Activated B cell treated with CpG ODN at 0.5 μM for 24 hours (primary cell): ENCODE results near the gene PDE6H. TPM values are rescaled to one million over a fixed set of nuclear protein-coding genes. Genes with fewer than 3 reads are reported as not detected.

Source experiments
- ATAC-seq: fragments of 200-7000 bp; cut with Tn5 transposase; one replicate; pipeline ENCODE4 v1.10.0; 2021; ENCODE audit warnings: low read depth, mild to moderate bottlenecking, moderate library complexity
- CTCF ChIA-PET: fragments of 350-600 bp; sonication (Branson Sonifier 250); formaldehyde crosslinking; loops from one replicate; lab custom pipeline; 2021; ENCODE audit warnings: antibody characterized with exemption; lab: Charles Lee
- POLR2A ChIA-PET: fragments of 350-600 bp; sonication (Branson Sonifier 250); formaldehyde crosslinking; loops from one replicate; lab custom pipeline; 2021; ENCODE audit warnings: antibody characterized with exemption; lab: Charles Lee
- DNase-seq: peaks from one replicate; pipeline ENCODE4 v3.0.0; 2022
- H3K27ac Mint-ChIP-seq: one replicate; pipeline ENCODE4 v1.8.0; 2020; ENCODE audit warnings: mixed read lengths
- H3K27me3 Mint-ChIP-seq: one replicate; pipeline ENCODE4 v1.8.0; 2021; ENCODE audit warnings: mixed read lengths
- H3K36me3 Mint-ChIP-seq: one replicate; pipeline ENCODE4 v1.8.0; 2021; ENCODE audit warnings: low read depth, mixed read lengths
- H3K4me1 Mint-ChIP-seq: one replicate; pipeline ENCODE4 v1.8.0; 2021; ENCODE audit warnings: mixed read lengths
- H3K4me3 Mint-ChIP-seq: one replicate; pipeline ENCODE4 v1.8.0; 2020; ENCODE audit warnings: mild to moderate bottlenecking, mixed read lengths
- H3K9me3 Mint-ChIP-seq: one replicate; pipeline ENCODE4 v1.8.0; 2020; ENCODE audit warnings: mixed read lengths
- CTCF ChIP-seq: fragments of 200-600 bp; IDR thresholded peaks from one replicate; pipeline ENCODE4 v1.8.0; 2022; ENCODE audit warnings: antibody characterized with exemption, mild to moderate bottlenecking
- intact Hi-C: fragments of 100-400 bp; cut with micrococcal nuclease; formaldehyde crosslinking; loops from one replicate; pipeline ENCODE4 v1.15.1; 2024
- total RNA-seq: library from RNA; stranded (reverse); gene quantifications from 2 replicates; pipeline ENCODE4 v1.2.3, GENCODE V29; 2022

The PDE6H gene
- total RNA-seq, 1 donor from 2014 or later = not detected

DNA sequence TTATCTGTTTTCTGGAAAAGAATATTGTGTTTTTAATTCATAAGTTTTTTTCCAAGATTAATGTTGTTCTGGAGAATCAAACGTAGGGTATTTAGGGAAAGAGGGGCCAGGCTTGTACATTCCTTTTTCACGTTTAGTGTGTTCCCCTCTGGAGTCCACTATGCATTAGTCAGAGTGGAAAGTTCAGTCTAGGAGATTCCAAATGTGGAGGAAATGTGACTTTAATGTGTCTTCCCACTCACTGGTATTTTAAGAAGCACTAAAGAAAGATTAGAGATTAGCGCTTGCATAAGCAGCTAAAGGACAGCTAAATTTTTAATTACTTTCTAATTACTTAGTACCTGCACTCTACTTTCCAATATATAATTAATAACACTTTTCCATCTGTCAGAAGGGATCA is 4.4 kb upstream of the PDE6H start:
- DNase-seq (no peak), ATAC-seq (no peak)
- no peaks in the 10 kb centered on the region for H3K9me3 Mint-ChIP-seq
- TF ChIP-seq CTCF = no peak
- H3K27ac Mint-ChIP-seq = no peak overlapping the region
- ChIA-PET POLR2A (interaction anchor here (0.6 to 1.2 kb wide), 2 partner anchors 9 to 37 kb away, joined by 3 read pairs; no protein-coding TSS in a partner anchor), CTCF (no interaction called here)
- H3K36me3 Mint-ChIP-seq = no peaks in the 10 kb centered on the region
- no peaks in the 10 kb centered on the region for H3K27me3 Mint-ChIP-seq
- H3K4me1 Mint-ChIP-seq = peaks cover 19% of the 10 kb centered on the region
- intact Hi-C loops = no loop called here
- no peak overlapping the region for H3K4me3 Mint-ChIP-seq

DNA sequence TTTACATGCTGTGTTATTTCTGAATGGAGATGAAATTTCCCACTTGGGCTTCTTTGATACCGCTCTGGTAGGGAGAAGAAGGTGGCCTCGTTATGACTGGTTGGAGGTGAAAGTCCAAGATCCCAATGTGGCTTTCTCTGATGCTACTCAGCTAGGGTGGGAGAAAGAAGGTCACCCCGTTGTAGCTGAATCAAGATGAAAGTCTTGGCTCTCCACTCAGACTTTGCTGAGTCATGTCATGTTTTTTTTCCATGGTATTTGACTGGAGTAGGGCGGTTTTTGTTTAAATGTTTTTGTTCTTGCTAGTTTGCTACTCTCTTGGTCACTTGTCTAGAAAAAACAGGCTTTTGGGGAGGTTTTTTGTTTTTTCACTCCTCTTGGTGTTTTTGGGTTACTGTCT is 2.4 kb upstream of the PDE6H start:
- Mint-ChIP-seq H3K4me3 (no peak overlapping the region), H3K27ac (no peak overlapping the region), H3K4me1 (peaks cover 6% of the 10 kb centered on the region), H3K27me3 (no peaks in the 10 kb centered on the region), H3K36me3 (no peaks in the 10 kb centered on the region), H3K9me3 (no peaks in the 10 kb centered on the region)
- intact Hi-C loops = no loop called here
- no peak for DNase-seq
- ATAC-seq = no peak
- TF ChIP-seq CTCF = no peak
- POLR2A ChIA-PET = no interaction called here
- CTCF ChIA-PET = no interaction called here

DNA sequence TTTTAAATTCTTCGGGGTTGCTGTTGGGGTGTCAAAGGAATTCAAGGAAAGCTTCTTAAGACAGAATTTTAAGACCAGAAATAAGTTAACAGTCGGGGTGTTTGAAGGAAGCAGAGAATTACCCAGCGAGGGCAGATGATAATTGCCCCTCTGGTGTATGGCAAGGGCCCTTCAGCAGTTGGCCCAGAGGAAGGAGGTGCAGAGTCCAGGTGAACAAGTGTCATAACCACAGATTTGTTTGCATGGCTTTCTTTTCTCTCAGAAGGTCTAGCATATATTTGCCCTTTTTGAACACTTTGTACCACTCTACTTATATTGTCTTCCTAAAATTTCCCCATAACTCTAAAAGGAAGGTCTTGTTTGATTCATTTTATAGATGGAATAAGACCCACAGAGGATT is 1.8 kb downstream of the PDE6H start:
- Mint-ChIP-seq H3K4me1 (peaks cover 10% of the 10 kb centered on the region), H3K27ac (no peak overlapping the region), H3K36me3 (no peaks in the 10 kb centered on the region), H3K9me3 (no peaks in the 10 kb centered on the region), H3K4me3 (no peak overlapping the region), H3K27me3 (no peaks in the 10 kb centered on the region)
- DNase-seq = no peak
- POLR2A ChIA-PET = no interaction called here
- no peak for TF ChIP-seq CTCF
- CTCF ChIA-PET = no interaction called here
- ATAC-seq = no peak
- intact Hi-C loops = no loop called here

- CTCF ChIA-PET = no interaction called here
- ATAC-seq (no peak), DNase-seq (no peak)
- Mint-ChIP-seq H3K27ac (no peak overlapping the region), H3K36me3 (no peaks in the 10 kb centered on the region), H3K4me1 (peaks cover 16% of the 10 kb centered on the region), H3K4me3 (no peak overlapping the region), H3K9me3 (no peaks in the 10 kb centered on the region), H3K27me3 (no peaks in the 10 kb centered on the region)
- intact Hi-C loops = no loop called here
- TF ChIP-seq CTCF = no peak
- POLR2A ChIA-PET = no interaction called here
Measured at GRCh38 chr12:14975457-14975856, 2.6 kb downstream of the PDE6H start.

DNA sequence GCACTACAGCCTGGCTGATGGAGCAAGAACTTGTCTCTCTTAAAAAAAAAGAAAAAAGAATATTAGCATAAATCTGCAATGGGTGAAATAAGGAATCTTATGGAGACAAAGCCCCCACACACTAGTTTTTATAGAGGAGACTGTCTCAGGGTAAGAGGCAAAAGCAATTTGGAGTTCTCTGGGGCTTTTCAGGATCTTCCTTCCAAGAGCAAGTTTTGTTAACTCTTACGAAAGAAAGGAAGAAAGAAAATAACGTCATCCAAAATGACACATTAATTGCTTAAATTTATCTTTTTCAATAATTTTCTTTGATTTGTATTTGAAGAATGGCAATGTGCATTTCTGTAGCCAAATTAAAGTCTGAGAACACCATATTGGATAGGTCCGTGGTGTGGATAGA is 3.8 kb downstream of the PDE6H start:
- POLR2A ChIA-PET = interaction anchor here (1.0 kb wide), 1 partner anchor 13 kb away, joined by 3 read pairs; no protein-coding TSS in a partner anchor
- ATAC-seq (no peak), DNase-seq (no peak)
- H3K36me3 Mint-ChIP-seq = no peaks in the 10 kb centered on the region
- H3K9me3 Mint-ChIP-seq = no peaks in the 10 kb centered on the region
- H3K27me3 Mint-ChIP-seq = no peaks in the 10 kb centered on the region
- no peak overlapping the region for H3K4me3 Mint-ChIP-seq
- CTCF ChIA-PET = no interaction called here
- TF ChIP-seq CTCF = no peak
- no peak overlapping the region for H3K27ac Mint-ChIP-seq
- H3K4me1 Mint-ChIP-seq = peaks cover 27% of the 10 kb centered on the region
- intact Hi-C loops = no loop called here
